NCI-H82 treated with DMSO at 0.1 percent for 48 hours (cell line): Measurements from ENCODE around the gene ARHGAP24.
"Not testable (repeated sequence)": the region's sequence is repeated elsewhere in the genome, so short reads cannot be mapped to it uniquely, and the experiment has no call there.

Experiments used
- DNase-seq: peaks from one replicate; lab custom pipeline; 2025; ENCODE audit not compliant: unreplicated experiment; lab: John Stamatoyannopoulos, UW

The ARHGAP24 gene

GRCh38 chr4:85482010-85482738 is 7.2 kb downstream of the ARHGAP24 start:
- no peak for DNase-seq

DNA sequence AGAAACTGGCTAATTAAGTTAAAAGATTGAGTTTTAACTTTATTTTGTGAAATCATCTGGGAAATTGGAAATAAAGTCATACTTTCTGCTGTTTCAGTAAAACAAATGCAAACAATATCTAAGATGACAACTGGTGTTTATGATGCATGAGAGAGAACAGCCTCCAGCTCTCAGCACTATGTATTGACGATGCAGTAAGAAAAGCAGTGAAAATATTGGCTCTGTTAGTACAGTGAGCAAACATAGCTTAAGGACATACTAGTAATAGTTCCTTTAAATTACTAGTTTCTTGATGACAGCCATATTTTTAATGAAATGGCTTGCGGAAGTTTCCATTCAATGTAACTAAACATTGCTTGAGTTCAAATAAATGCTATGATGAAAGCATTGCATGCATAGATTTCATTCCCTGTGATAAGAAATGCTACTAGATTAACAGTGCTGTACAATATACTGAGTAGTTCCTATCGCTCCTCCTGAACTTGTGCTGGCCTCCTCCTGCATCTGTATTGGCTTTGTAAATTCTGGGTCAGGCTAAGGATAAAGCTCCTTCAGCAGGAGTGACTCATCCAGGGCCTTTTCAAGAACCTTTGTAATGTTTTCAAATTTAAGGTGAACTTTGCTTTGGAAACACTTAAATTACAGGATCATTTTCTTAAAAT is 11.6 kb downstream of the ARHGAP24 start:
- DNase-seq, result no peak

DNA sequence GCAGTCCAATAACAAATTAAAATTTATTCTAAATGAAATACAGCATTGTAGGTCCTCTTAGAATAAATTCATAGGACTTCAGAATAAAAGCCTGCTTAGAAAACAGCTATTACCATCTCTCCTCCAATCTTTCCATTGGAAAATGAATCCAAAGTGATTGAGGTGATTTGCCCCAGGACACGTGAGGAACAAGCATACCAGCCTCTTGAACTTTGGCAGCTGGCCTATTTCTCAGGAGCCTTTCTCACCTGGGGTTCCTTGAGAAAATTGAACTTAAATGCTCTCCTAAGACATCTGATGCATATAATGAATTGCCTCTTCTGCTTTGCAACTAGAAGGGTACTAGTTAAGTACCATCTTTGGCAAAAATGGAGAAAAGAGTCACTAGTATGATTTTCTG is 13.5 kb downstream of the ARHGAP24 start:
- no peak for DNase-seq

GRCh38 chr4:85489273-85489981 is 14.5 kb downstream of the ARHGAP24 start:
- DNase-seq, result no peak

DNA sequence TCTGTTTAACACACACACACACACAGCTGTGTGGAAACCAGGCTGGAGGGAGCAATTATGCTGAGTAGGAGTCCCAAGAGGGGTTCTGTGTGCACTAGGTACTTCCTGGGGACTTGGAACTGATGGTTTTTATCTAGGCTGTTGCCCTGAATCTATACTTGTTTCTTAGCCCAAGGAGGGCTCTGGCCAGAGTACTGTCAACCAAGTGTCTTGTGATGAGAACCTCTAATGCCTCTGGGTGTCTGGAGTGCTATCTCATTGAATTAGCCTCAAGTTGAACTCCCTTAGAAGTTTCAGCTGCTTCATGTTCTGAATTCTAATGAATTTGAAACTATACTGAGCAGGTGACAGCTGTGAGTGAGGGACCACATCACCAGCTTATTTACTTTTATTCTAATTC is 16.6 kb downstream of the ARHGAP24 start:
- DNase-seq, result no peak

DNA sequence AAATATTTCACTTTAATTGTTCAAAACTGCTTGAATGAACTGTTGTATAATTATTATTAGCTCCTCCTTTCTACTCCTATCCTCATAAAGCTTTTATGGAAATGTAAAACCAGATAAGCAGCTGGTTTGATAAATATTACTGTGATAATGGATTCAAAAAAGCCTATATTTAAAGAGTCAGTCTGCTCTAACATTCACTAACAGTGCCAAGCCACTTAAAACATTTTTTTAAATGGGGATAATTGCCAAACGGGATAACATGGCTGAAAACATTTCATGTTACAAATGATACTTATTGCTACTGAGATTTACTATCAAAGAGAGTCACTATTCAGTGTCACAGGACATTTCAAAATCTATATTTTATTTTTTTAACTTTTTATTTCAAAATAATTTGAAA is 17.4 kb downstream of the ARHGAP24 start:
- no peak for DNase-seq

DNA sequence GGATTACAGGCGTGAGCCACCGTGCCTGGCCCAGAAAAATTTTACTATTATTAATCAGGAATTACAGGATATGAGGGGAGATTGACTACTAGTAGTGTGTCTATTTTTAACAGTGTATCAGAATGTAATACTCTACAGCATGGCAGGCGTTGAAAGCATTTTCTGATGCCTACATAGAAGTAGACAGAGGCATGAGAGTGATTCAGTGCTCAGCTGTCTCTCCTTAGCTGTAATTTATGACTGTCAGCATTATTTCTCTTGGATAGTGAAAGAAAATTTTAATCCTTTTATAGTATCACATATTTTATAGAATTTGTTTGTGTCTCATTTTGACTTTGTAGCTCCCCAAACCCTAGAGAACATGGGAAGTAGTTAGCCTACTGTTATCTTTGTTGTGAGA is 20.7 kb downstream of the ARHGAP24 start:
- no peak for DNase-seq

DNA sequence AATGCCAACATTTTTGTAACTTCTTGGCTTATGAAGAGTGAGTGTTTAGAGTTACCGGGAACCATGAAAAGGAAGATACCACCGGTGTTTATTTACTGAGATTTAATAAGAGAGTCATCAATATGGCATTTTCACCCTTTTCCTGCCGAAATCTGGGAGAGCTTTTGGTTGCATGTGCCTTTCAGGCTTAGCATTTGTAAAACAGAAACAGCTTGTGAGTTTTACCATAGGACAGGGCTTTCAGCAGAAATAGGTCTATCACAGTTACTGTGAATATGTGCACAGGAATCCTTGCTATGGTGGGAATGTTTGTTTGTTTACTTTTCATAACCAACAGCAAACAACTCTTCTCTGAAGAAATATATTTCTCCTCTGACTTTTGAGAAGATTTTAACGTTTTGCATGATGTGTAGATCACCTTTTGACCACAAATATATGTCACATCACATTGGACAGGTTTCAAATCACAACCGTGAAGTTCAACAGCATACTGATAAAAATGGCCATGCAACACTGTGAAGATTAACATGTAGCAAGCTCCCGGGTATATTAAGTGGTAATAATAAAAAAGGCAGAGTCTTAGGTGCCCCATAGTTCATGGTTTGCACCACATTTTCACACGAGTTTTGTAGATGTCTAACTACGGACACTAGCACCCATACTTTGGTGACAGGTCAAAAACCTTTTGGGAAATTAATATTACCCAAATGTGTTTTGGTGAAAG is 21.3 kb downstream of the ARHGAP24 start:
- DNase-seq, result no peak

- no peak for DNase-seq
Measured at GRCh38 chr4:85496933-85497332, 22.0 kb downstream of the ARHGAP24 start.

DNA sequence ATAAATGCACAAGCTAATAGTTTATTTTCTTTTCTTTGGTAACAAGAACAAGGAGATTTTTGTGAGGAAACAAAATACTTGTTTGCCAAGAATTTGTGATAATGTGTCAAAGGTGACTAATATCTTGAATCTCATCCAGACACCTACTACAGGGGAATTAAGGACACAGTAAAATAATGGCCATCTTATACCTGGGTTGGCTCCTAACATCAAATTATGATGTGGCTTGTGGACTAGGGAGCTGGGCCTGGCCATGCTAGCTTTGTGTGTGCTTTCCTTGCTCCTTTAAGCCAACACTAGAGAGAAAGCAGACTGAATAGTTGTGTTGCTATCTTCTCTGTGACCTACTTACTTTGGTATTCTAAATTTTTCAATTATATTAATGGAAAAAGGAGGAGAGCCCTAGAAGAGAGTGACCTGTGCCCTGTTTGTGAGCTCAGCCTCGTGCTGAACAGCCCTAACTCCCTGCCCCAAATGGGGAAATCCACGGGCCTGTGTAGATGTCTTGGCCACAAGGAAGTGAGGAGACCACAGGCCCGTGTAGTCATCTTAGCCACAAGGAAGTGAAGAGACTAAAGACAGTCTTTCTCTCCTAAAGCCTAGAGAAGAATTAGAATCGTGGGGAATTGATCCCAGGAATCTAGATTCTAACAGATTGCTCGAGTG is 23.3 kb downstream of the ARHGAP24 start:
- no peak for DNase-seq

DNA sequence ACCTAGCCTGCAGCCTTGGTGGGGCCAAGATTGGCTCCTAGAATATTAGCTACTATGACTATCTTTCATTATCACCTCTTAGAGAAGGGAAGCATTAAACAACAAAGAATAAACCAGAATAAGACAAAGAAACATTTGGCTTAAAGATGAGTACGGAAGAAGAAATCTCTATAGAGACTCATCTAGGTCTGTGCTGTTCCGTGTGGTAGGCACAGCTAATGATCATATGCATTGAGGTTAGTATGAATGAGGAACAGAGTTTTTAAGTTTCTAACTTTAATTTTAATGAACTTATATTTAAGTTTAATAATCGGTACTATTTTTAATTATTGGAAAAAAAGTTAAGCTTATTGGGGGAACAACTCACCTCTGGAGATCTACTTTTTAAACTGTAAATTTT is 24.6 kb downstream of the ARHGAP24 start:
- DNase-seq, result no peak

DNA sequence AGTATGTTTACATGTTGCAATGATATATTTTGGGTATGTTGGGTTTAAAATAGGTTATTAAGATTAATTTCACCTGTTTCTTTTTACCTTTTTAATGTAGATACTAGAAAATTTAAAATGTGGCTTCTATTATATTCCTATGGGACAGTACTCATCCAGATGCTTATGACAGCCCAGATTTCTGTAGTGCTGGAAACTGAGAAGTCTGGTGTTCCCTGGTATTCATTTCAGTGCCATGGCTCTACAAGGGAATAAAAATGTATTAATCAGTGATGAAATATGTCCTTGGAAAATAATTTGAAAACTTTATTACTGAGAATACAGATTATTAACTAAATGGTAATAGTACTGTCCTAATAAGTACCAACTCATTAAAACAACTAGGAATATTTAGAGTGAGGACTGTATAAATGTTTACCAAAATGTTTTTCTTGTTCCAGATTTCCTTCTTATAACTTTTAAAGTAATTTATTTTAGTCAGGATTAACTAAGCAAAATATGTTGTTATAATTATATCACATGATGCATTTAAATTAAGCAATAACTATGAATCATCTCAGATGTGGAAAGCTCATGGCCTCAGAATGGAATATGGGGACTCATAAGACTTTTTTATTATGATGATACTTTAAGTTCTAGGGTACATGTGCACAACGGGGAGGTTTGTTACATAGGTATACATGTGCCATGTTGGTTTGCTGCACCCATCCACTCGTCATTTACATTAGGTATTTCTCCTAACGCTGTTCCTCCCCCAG is 25.3 kb downstream of the ARHGAP24 start:
- no peak for DNase-seq

GRCh38 chr4:85501145-85501544 is 26.2 kb downstream of the ARHGAP24 start:
- not testable (repeated sequence) for DNase-seq

GRCh38 chr4:85508654-85509053 is 33.7 kb downstream of the ARHGAP24 start:
- DNase-seq, result no peak

DNA sequence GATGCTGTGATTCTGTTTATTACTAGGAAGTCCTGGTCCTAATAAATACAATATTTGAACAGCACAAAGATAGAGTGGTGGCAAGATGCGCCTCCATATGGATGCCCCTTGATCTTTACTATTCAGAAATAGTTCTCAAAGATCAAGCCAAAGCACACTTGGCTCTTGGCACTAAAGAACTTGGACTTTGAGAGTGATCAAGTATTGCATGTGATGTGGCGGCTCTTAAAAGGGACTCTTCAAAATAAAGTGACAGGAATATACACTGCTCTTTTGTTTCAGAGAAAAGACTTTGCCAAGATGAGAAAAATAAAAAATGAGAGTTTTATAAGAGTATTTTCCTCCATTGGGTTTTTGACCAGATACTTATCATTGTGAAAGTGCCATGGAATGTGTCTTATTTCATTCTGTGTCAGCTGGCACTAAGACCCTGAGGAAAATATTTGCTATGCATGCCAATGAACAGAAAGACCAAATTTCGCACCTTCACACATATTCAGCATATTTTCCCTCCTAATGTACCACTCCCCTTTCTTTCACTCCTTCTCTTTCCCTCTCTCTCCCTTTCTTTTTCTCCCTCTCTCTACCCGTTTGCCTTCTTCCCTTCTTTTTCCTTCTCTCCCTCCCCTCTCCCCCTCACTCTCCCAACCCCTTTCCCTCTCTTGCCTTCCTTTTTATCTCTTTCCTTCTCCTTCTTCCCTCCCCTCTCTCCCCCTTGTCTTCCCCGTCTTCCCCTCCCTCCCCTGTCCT is 35.1 kb downstream of the ARHGAP24 start:
- no peak for DNase-seq

DNA sequence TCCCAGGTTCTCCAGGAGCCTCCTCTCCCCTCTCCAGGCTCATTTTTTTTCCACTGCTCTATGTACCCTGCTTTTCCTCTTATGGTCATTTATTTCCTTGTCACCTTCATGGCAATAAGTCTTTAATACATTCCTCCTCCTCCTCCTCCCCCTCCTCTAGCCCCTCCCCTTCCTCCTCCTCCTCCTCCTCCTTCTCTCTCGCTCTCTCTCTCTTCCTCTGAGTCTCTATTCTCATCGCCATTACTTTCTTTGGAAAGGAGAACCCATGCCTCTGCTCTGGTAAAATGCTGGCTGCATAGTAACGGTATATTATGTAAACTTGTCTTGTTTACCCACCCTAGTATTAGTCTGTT is 35.7 kb downstream of the ARHGAP24 start:
- DNase-seq, result no peak

DNA sequence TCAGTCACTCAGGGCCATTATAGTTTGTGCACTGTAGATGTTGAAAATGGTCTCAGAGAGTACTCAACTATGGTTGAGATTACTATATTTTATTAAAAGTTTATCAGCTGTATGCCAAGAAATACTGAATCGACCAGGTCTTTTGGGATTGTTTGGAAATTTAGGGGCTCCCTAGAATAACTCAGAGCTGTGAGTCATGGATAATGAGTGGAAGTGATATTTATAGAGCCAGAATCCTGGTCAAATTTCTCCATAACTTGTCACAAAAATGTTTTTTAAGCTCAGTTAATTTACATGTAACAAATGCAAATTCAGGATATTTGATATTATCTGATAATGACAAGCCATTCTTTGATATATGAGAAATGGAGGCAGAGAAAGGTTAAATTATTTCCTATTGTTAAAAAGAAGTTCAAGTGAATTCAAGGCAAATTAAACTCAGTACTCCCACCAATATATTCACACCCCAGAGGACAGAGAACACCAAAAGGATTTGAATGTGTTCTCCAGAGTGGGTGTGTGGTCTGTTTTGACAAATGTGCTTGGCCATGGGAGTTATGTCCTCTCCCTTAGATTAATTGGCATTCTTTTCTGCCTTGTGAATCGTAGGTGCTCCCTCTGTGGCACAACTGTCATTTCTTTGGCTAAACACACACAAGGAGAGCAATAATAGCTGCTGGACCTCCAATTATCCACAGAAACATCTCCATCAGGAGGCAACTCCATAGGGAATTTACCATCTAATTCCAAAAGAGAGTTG is 37.7 kb downstream of the ARHGAP24 start:
- DNase-seq, result no peak

DNA sequence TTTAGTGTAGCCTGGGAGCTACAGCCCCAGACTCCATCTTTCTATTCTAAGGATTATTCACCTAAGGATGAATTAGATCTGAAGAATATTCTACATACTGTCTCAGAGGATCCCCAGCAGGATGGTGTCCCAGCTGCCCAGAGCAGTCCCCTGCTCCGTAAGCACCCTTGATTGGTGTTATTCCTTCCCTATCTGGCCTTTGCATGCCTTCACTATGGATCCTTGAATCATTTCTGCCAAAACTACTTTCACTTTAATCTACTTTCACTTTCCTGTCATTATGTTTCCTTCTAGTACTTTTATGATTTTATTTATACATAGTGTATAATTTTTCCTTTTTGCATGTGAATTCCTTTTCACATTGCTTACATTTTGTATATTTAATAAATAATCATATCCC is 39.2 kb downstream of the ARHGAP24 start:
- DNase-seq, result no peak

DNA sequence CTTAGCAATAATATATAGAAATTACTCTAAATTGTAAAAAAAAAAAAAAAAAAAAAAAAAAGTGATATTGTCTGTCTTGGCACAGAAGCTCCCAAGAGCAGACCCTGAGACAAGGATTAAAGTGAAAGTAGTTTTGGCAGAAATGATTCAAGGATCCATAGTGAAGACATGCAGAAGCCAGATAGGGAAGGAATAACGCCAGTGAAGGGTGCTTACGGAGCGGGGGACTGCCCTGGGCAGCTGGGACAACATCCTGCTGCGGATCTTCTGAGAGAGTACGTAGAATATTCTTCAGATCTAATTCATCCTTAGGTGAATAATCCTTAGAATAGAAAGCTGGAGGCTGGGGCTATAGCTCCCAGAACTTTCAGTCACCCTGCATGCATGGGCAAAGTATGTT is 39.8 kb downstream of the ARHGAP24 start:
- DNase-seq, result no peak
